ENCODE results near the gene CKLF. TPM values are rescaled to one million over a fixed set of nuclear protein-coding genes. Genes with fewer than 3 reads are reported as not detected.

Gene CKLF, protein sequence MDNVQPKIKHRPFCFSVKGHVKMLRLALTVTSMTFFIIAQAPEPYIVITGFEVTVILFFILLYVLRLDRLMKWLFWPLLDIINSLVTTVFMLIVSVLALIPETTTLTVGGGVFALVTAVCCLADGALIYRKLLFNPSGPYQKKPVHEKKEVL
- 10 to 100 TPM; 18.2 to 71.7 (median 47.4) TPM for total RNA-seq

GRCh38 chr16:66552286-66553177 lies at the start of gene CKLF:
Gene CKLF, plus strand, starts transcription at chr16:66552576. Its CDS starts 140 bp downstream, at chr16:66552716.
- TF ChIP-seq EP300 (IDR thresholded peaks at IDR 0.05) (peak in 1 of 4 donors; percentile 24), POLR2A (IDR thresholded peaks at IDR 0.05) (peak in 3 of 4 donors; percentile 59 to 96 (median 91)), POLR2AphosphoS5 (IDR thresholded peaks at IDR 0.05) (peak; percentile 92 to 94)
- TF ChIP-seq, protein P1, sequence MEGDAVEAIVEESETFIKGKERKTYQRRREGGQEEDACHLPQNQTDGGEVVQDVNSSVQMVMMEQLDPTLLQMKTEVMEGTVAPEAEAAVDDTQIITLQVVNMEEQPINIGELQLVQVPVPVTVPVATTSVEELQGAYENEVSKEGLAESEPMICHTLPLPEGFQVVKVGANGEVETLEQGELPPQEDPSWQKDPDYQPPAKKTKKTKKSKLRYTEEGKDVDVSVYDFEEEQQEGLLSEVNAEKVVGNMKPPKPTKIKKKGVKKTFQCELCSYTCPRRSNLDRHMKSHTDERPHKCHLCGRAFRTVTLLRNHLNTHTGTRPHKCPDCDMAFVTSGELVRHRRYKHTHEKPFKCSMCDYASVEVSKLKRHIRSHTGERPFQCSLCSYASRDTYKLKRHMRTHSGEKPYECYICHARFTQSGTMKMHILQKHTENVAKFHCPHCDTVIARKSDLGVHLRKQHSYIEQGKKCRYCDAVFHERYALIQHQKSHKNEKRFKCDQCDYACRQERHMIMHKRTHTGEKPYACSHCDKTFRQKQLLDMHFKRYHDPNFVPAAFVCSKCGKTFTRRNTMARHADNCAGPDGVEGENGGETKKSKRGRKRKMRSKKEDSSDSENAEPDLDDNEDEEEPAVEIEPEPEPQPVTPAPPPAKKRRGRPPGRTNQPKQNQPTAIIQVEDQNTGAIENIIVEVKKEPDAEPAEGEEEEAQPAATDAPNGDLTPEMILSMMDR (IDR thresholded peaks at IDR 0.05): peak in 1 of 6 experiments; percentile 45
- Histone ChIP-seq H3K27ac (peak within 1 kb of the TSS; percentile 93 to 98 (median 96)), H3K9me3 (no peaks in the 10 kb centered on the region), H3K27me3 (no peaks in the 10 kb centered on the region), H3K4me3 (peak within 1 kb of the TSS; percentile 56 to 81 (median 65)), H3K4me1 (peaks cover 41 to 64% (median 45%) of the 10 kb centered on the region in 4 donors), H3K36me3 (peaks cover 0 to 8% (median 0%) of the 10 kb centered on the region in 4 donors)
- DNase-seq (peak; percentile 87 to 99), ATAC-seq (ENCODE audit: low FRiP score in 2 of 2) (peak; percentile 93 to 94)
- 4 to 14% methylated on average over 29 to 63 of the region's 63 CpGs for WGBS, 2 donors

- H3K9me3 ChIP-seq: no peaks in the 10 kb centered on the region
- peaks cover 27 to 35% (median 32%) of the 10 kb centered on the region in 4 donors for H3K4me1 ChIP-seq
- DNase-seq (no peak), ATAC-seq (ENCODE audit: low FRiP score in 2 of 2) (peak in 1 of 2 donors; percentile 69)
- WGBS, 2 donors: 91 to 95% methylated on average over 2 of the region's 2 CpGs
- peak overlapping the region in 3 of 4 donors; percentile 20 to 72 (median 57) for H3K27ac ChIP-seq
- no peaks in the 10 kb centered on the region for H3K27me3 ChIP-seq
- no peaks in the 10 kb centered on the region for H3K36me3 ChIP-seq
- H3K4me3 ChIP-seq: no peak overlapping the region
- TF ChIP-seq EP300 (IDR thresholded peaks at IDR 0.05): no peak
- no peak for TF ChIP-seq POLR2AphosphoS5 (IDR thresholded peaks at IDR 0.05)
- no peak for TF ChIP-seq POLR2A (IDR thresholded peaks at IDR 0.05)
- TF ChIP-seq, protein P1 (IDR thresholded peaks at IDR 0.05): no peak
These were observed 49.3 kb upstream of the CKLF start for GRCh38 chr16:66503030-66503429.

GRCh38 chr16:66503612-66504011 lies 48.8 kb upstream of the CKLF start:
- 59 to 61% methylated on average over 3 of the region's 3 CpGs for WGBS, 2 donors

GRCh38 chr16:66507731-66508239 lies 44.6 kb upstream of the CKLF start:
- no peak for TF ChIP-seq POLR2A (IDR thresholded peaks at IDR 0.05)
- TF ChIP-seq EP300 (IDR thresholded peaks at IDR 0.05): no peak
- TF ChIP-seq, protein P1 (IDR thresholded peaks at IDR 0.05): no peak
- no peak for TF ChIP-seq POLR2AphosphoS5 (IDR thresholded peaks at IDR 0.05)
- H3K27ac ChIP-seq: peak overlapping the region; percentile 72 to 84 (median 81)
- WGBS, 2 donors: 66 to 67% methylated on average over 4 of the region's 4 CpGs
- H3K4me3 ChIP-seq: no peak overlapping the region
- peaks cover 64 to 69% (median 66%) of the 10 kb centered on the region in 4 donors for H3K4me1 ChIP-seq
- no peaks in the 10 kb centered on the region for H3K9me3 ChIP-seq
- DNase-seq: no peak
- H3K27me3 ChIP-seq: no peaks in the 10 kb centered on the region
- ATAC-seq (ENCODE audit: low FRiP score in 2 of 2): no peak
- no peaks in the 10 kb centered on the region for H3K36me3 ChIP-seq

More at GRCh38 chr16:66503612-66504011, 48.8 kb upstream of the CKLF start:
- no peaks in the 10 kb centered on the region for H3K36me3 ChIP-seq
- peak overlapping the region in 2 of 4 donors; percentile 11 to 57 for H3K27ac ChIP-seq
- no peak for DNase-seq
- H3K27me3 ChIP-seq: no peaks in the 10 kb centered on the region
- no peaks in the 10 kb centered on the region for H3K9me3 ChIP-seq
- no peak overlapping the region for H3K4me3 ChIP-seq
- H3K4me1 ChIP-seq: peaks cover 33 to 39% (median 37%) of the 10 kb centered on the region in 4 donors
- TF ChIP-seq POLR2A (IDR thresholded peaks at IDR 0.05): no peak
- TF ChIP-seq POLR2AphosphoS5 (IDR thresholded peaks at IDR 0.05): no peak
- no peak for TF ChIP-seq EP300 (IDR thresholded peaks at IDR 0.05)
- ATAC-seq (ENCODE audit: low FRiP score in 2 of 2): no peak
